Smooth muscle cell (in vitro differentiated cells): ENCODE data around the gene FRMD6. TPM values are rescaled to one million over a fixed set of nuclear protein-coding genes. Genes with fewer than 3 reads are reported as not detected.

Experiments
- DNase-seq: peaks from one replicate; lab custom pipeline; 2025; ENCODE audit not compliant: unreplicated experiment; lab: John Stamatoyannopoulos, UW
- H2AFZ ChIP-seq: fragments of 200-600 bp; sonication (generic); 2 replicates; pipeline ENCODE4 v1.6.0; 2016; ENCODE audit warnings: antibody characterized with exemption, low read depth, mild to moderate bottlenecking
- H3F3A ChIP-seq: fragments of 200-600 bp; sonication (generic); 2 replicates; pipeline ENCODE4 v1.6.0; 2017; ENCODE audit warnings: antibody characterized with exemption, low read depth
- H3K27ac ChIP-seq: fragments of 200-600 bp; sonication (generic); 2 replicates; pipeline ENCODE4 v1.5.1; 2016; ENCODE audit warnings: low read depth, mild to moderate bottlenecking
- H3K27me3 ChIP-seq: fragments of 200-600 bp; sonication (generic); 2 replicates; pipeline ENCODE4 v1.6.1; 2016; ENCODE audit warnings: low read depth, mild to moderate bottlenecking
- H3K36me3 ChIP-seq: fragments of 200-600 bp; sonication (generic); 2 replicates; pipeline ENCODE4 v1.5.1; 2016; ENCODE audit warnings: low read depth
- H3K4me1 ChIP-seq: fragments of 200-600 bp; sonication (generic); 2 replicates; pipeline ENCODE4 v1.5.1; 2016; ENCODE audit warnings: low read depth
- H3K4me2 ChIP-seq: fragments of 200-600 bp; sonication (generic); 2 replicates; pipeline ENCODE4 v1.6.0; 2016; ENCODE audit warnings: mild to moderate bottlenecking
- H3K4me3 ChIP-seq: fragments of 200-600 bp; sonication (generic); 2 replicates; pipeline ENCODE4 v1.5.1; 2016; ENCODE audit warnings: mild to moderate bottlenecking
- H3K79me2 ChIP-seq: fragments of 200-600 bp; sonication (generic); 2 replicates; pipeline ENCODE4 v1.6.0; 2016; ENCODE audit warnings: low read depth, mild to moderate bottlenecking
- H3K9ac ChIP-seq: fragments of 200-600 bp; sonication (generic); 2 replicates; pipeline ENCODE4 v1.6.0; 2016; ENCODE audit warnings: low read depth
- H3K9me3 ChIP-seq: fragments of 200-600 bp; sonication (generic); replicated peaks from 2 replicates; pipeline ENCODE4 v1.5.1; 2016; ENCODE audit warnings: low read depth
- H4K20me1 ChIP-seq: fragments of 200-600 bp; sonication (generic); 2 replicates; pipeline ENCODE4 v1.6.0; 2016; ENCODE audit warnings: low read depth
- WGBS: methylation state at CpG from one replicate; pipeline ENCODE4 v1.1.7; 2016; ENCODE audit warnings: low lambda C conversion rate; 5-methylcytosine and 5-hydroxymethylcytosine counted together
- polyA plus RNA-seq: library from polyadenylated mRNA; unstranded; fragments of >200 nt; fragmentation: Nextera tagmentation; extraction: Ambion mirVana; gene quantifications from 2 replicates; pipeline ENCODE4 v1.2.1, GENCODE V29; 2016
- total RNA-seq: library from RNA; depleted of rRNA; stranded (reverse); fragments of >200 nt; gene quantifications from 2 replicates; pipeline ENCODE4 v1.2.3, GENCODE V29; 2014
- TF ChIP-seq, protein P1 (sequence below): fragments of 200-600 bp; sonication (generic); IDR thresholded peaks from 2 replicates; pipeline ENCODE4 v1.5.1; 2017; ENCODE audit warnings: borderline replicate concordance, mild to moderate bottlenecking, antibody characterized with exemption; ENCODE audit not compliant: insufficient read depth, poor library complexity, severe bottlenecking

Gene FRMD6
- total and polyA plus RNA-seq, 2 experiments from 2014 or later, result 254 to 564 TPM

DNA sequence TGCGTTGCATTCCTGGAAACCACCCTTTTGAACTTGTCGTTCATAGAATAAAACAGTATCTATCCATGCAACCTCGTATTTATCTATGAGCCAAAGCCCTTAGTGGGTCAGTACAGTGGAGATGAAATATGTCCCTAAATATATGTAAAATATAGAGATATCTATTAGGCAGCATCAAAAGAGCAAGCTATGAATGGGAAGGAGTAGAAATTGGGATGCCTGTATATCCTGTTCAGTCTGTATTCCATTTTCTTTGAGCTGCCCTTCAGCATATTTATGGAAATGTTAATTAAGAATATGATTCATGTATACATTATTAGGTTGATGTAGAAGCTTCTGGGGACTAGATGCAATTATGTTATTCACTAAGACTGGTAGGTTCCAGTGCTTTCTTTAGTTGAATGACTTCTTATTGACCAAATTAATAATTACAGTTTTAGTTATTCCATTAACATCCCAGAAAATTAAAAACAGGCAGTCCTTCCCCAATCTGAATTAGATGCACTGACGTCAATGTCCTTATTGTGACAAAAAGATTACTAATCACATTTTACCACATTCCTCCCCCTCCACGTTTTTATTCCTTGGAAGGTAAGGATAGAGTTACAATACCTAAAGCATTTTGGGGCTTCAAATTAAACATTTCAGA lies 11.9 kb upstream of the FRMD6 start:
- no peak for DNase-seq
- Histone ChIP-seq H3K79me2 (peaks cover 54% of the 10 kb centered on the region), H4K20me1 (peaks cover 11% of the 10 kb centered on the region), H3K4me2 (no peak overlapping the region), H3K9ac (no peak overlapping the region), H3K27me3 (no peaks in the 10 kb centered on the region), H2AFZ (no peak overlapping the region), H3K4me1 (peaks cover 31% of the 10 kb centered on the region), H3F3A (peaks cover 7% of the 10 kb centered on the region), H3K4me3 (no peak overlapping the region), H3K9me3 (no peaks in the 10 kb centered on the region), H3K27ac (no peak overlapping the region), H3K36me3 (no peaks in the 10 kb centered on the region)
- TF ChIP-seq, protein P1, sequence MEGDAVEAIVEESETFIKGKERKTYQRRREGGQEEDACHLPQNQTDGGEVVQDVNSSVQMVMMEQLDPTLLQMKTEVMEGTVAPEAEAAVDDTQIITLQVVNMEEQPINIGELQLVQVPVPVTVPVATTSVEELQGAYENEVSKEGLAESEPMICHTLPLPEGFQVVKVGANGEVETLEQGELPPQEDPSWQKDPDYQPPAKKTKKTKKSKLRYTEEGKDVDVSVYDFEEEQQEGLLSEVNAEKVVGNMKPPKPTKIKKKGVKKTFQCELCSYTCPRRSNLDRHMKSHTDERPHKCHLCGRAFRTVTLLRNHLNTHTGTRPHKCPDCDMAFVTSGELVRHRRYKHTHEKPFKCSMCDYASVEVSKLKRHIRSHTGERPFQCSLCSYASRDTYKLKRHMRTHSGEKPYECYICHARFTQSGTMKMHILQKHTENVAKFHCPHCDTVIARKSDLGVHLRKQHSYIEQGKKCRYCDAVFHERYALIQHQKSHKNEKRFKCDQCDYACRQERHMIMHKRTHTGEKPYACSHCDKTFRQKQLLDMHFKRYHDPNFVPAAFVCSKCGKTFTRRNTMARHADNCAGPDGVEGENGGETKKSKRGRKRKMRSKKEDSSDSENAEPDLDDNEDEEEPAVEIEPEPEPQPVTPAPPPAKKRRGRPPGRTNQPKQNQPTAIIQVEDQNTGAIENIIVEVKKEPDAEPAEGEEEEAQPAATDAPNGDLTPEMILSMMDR, result no peak
- 71% methylated on average over 5 of the region's 5 CpGs for WGBS

DNA sequence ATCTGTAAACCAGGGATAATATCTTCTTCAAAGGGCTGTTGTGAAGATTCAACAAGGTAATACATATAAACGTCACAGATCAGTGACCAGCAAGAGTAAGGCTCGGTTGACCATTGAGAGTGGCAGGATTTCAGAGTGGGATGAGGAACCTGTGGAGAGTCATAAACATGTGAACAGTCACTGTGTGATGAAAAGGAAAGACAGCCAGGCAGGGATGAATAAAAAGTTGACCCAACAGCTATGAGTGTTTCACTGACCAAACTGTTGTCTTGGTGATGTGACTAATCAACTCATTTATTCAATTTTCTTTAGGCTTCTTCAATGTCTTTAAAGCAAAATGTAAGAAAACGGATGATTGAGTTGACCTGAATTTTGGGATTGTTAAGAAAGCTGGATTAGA lies 8.6 kb upstream of the FRMD6 start:
- H3K9me3 ChIP-seq, result no peaks in the 10 kb centered on the region
- H3K4me2 ChIP-seq, result no peak overlapping the region
- H3K36me3 ChIP-seq, result no peaks in the 10 kb centered on the region
- H3K27me3 ChIP-seq, result no peaks in the 10 kb centered on the region
- peaks cover 24% of the 10 kb centered on the region for H3K4me1 ChIP-seq
- peaks cover 80% of the 10 kb centered on the region for H3K79me2 ChIP-seq
- peak overlapping the region; percentile 88 for H3K27ac ChIP-seq
- H4K20me1 ChIP-seq, result peaks cover 20% of the 10 kb centered on the region
- no peak overlapping the region for H2AFZ ChIP-seq
- peaks cover 4% of the 10 kb centered on the region for H3F3A ChIP-seq
- WGBS, result 83% methylated on average over 3 of the region's 3 CpGs
- TF ChIP-seq, protein P1, result no peak
- DNase-seq, result no peak
- no peak overlapping the region for H3K4me3 ChIP-seq
- H3K9ac ChIP-seq, result peak overlapping the region; percentile 62

DNA sequence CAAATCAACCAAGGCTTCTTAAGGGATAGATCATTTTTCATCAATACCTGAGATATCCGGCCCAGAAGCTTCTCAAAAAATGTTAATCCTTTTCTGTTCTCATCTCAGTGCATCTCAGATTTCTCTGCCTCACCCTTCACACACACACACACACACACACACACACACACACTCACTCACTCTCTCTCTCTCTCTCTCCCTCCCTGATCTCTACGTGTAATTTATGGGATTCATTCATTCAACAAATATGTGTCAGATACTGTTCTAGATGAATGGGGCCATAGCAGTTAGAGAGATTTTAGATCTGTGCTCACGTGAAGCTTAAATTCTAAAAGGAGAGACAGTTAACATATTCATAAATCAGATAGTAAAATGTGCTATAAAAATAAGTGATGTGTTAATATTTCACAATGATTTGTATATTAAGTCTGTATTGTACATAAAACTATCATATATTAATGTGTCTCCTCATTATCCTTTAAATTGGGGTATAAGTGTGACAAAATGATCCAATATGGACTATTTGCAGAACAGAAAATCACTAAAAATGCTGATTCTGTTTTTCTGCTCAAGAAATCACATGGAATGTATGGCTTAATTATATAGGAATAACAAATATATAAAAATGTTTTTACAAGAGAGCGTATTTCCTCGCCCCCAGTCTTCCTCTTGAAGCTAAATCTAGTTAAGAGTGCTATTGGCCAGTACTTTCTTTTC lies 7.3 kb upstream of the FRMD6 start:
- H3K4me2 ChIP-seq, result no peak overlapping the region
- no peak for DNase-seq

More for the DNA sequence above, 7.3 kb upstream of the FRMD6 start:
- WGBS, result 76% methylated on average over 5 of the region's 5 CpGs
- Histone ChIP-seq H2AFZ (no peak overlapping the region), H3K9me3 (no peaks in the 10 kb centered on the region), H3K4me1 (peaks cover 28% of the 10 kb centered on the region), H3K9ac (no peak overlapping the region), H3K4me3 (no peak overlapping the region), H3K79me2 (peaks cover 91% of the 10 kb centered on the region), H3F3A (peaks cover 4% of the 10 kb centered on the region), H4K20me1 (peaks cover 22% of the 10 kb centered on the region), H3K27me3 (no peaks in the 10 kb centered on the region), H3K36me3 (no peaks in the 10 kb centered on the region), H3K27ac (peak overlapping the region; percentile 88)
- TF ChIP-seq, protein P1, result no peak
